Measurements from ENCODE around the gene KLHDC9.
"Not testable (repeated sequence)": the region's sequence is repeated elsewhere in the genome, so short reads cannot be mapped to it uniquely, and the experiment has no call there.

The KLHDC9 gene

DNA sequence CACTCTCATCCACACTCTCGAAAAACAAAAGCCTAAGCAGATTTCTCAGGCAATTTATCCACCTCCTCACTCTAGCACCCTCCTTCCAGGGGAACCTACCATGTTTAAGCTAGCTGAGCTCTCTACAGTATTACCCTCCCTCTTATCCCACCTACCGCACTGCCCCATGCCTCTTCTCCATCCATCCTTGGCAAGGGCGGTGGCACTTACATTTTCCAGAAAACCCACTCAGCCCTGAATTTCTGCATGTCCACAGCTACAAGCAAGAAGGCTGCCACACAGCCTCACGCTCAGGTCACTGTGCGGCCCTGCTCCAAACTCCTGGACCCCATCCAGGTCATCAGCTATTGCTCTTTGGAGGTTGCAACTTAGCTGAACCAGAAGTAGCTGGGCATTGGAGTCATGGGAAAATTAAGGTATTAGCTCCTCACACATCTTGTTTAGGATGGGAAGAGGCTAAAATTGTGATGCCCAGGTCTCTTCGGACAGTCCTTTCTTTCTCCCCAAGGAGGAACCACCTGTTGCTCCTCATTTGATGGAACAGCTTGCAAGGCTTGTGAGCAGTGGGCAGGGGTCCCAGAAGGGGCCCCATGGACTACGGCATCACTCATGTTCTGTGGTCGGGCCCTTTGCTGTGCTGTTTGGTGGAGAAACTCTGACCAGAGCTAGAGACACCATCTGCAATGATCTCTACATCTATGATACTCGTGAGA lies 1.1 kb downstream of the KLHDC9 start:
- H3K27me3 ChIP-seq (ENCODE audit: control insufficient read depth in 1 of 2, insufficient read depth in 2 of 2, low read length in 2 of 2): no peaks in the 10 kb centered on the region
- H3K9ac ChIP-seq (ENCODE audit: low read length in 2 of 2): peak overlapping the region; percentile 73 to 82
- no peaks in the 10 kb centered on the region for H3K9me3 ChIP-seq (ENCODE audit: control insufficient read depth in 2 of 2, low read length in 2 of 2)
- H3K36me3 ChIP-seq (ENCODE audit: control insufficient read depth in 2 of 2, insufficient read depth in 2 of 2, low read length in 2 of 2): peaks cover 9 to 13% of the 10 kb centered on the region in 2 donors
- H3K27ac ChIP-seq (ENCODE audit: low read length): peak overlapping the region; percentile 74
- H3K4me1 ChIP-seq (ENCODE audit: control insufficient read depth, insufficient read depth, low read length): peaks cover 18% of the 10 kb centered on the region
- H3K4me3 ChIP-seq (ENCODE audit: low read length in 2 of 2): peak overlapping the region in 1 of 2 donors; percentile 96

DNA sequence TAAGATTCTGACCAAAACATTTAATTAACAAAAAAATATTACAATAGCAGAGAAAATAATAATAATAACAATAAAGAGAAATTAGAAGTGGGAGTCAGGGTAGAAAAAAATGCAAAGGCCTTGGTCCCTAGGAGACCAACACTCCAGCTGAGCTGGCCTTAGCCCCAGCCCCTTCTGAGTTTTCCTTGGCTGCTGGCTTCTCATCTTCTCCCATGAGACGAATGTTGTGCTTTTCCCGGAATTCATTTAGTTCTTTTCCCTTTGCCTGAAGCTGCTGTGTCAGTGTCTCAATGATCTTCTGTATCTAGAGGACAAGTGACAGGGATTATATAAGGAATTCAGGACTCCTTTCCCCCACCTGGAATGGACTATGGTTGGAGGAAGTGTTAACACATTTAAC lies 2.4 kb downstream of the KLHDC9 start:
- no peak overlapping the region for H3K27ac ChIP-seq (ENCODE audit: low read length)
- H3K36me3 ChIP-seq (ENCODE audit: control insufficient read depth in 2 of 2, insufficient read depth in 2 of 2, low read length in 2 of 2): peaks cover 9 to 13% of the 10 kb centered on the region in 2 donors
- H3K9me3 ChIP-seq (ENCODE audit: control insufficient read depth in 2 of 2, low read length in 2 of 2): no peaks in the 10 kb centered on the region
- peaks cover 18% of the 10 kb centered on the region for H3K4me1 ChIP-seq (ENCODE audit: control insufficient read depth, insufficient read depth, low read length)
- no peaks in the 10 kb centered on the region for H3K27me3 ChIP-seq (ENCODE audit: control insufficient read depth in 1 of 2, insufficient read depth in 2 of 2, low read length in 2 of 2)
- H3K4me3 ChIP-seq (ENCODE audit: low read length in 2 of 2): no peak overlapping the region
- no peak overlapping the region for H3K9ac ChIP-seq (ENCODE audit: low read length in 2 of 2)

- H3K36me3 ChIP-seq (ENCODE audit: control insufficient read depth in 2 of 2, insufficient read depth in 2 of 2, low read length in 2 of 2): peaks cover 8 to 9% of the 10 kb centered on the region in 2 donors
Measured at GRCh38 chr1:161106431-161106830, 8.3 kb downstream of the KLHDC9 start.

GRCh38 chr1:161111117-161111516 lies 13.0 kb downstream of the KLHDC9 start:
- Histone ChIP-seq H3K9me3 (ENCODE audit: control insufficient read depth in 2 of 2, low read length in 2 of 2) (no peaks in the 10 kb centered on the region), H3K27ac (ENCODE audit: low read length) (no peak overlapping the region), H3K36me3 (ENCODE audit: control insufficient read depth in 2 of 2, insufficient read depth in 2 of 2, low read length in 2 of 2) (no peaks in the 10 kb centered on the region), H3K4me3 (ENCODE audit: low read length in 2 of 2) (no peak overlapping the region), H3K27me3 (ENCODE audit: control insufficient read depth in 1 of 2, insufficient read depth in 2 of 2, low read length in 2 of 2) (no peaks in the 10 kb centered on the region), H3K4me1 (ENCODE audit: control insufficient read depth, insufficient read depth, low read length) (peaks cover 4% of the 10 kb centered on the region), H3K9ac (ENCODE audit: low read length in 2 of 2) (no peak overlapping the region)

More at GRCh38 chr1:161106431-161106830, 8.3 kb downstream of the KLHDC9 start:
- Histone ChIP-seq H3K27ac (ENCODE audit: low read length) (no peak overlapping the region), H3K9me3 (ENCODE audit: control insufficient read depth in 2 of 2, low read length in 2 of 2) (no peaks in the 10 kb centered on the region), H3K4me1 (ENCODE audit: control insufficient read depth, insufficient read depth, low read length) (no peaks in the 10 kb centered on the region), H3K9ac (ENCODE audit: low read length in 2 of 2) (no peak overlapping the region), H3K27me3 (ENCODE audit: control insufficient read depth in 1 of 2, insufficient read depth in 2 of 2, low read length in 2 of 2) (no peaks in the 10 kb centered on the region), H3K4me3 (ENCODE audit: low read length in 2 of 2) (no peak overlapping the region)

DNA sequence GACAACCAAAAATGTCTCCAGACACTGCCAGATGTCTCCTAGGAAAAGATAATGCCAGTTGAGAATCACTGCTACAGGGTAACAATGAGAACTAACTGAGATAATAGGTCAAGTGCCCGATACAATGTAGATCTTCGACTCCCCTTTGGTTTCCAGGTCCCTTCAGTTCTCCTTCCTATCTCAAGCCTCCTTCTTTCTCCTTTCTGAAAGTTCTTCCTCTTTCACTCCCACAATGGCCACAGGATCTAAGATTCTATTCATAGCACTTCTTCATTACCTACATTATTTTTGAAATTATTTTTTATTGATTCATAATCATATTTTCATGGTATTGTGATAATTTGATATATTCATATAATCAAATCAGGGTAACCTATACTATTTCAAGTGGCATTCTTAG lies 13.4 kb downstream of the KLHDC9 start:
- H3K27ac ChIP-seq (ENCODE audit: low read length): no peak overlapping the region
- H3K4me1 ChIP-seq (ENCODE audit: control insufficient read depth, insufficient read depth, low read length): peaks cover 8% of the 10 kb centered on the region
- H3K4me3 ChIP-seq (ENCODE audit: low read length in 2 of 2): no peak overlapping the region
- H3K36me3 ChIP-seq (ENCODE audit: control insufficient read depth in 2 of 2, insufficient read depth in 2 of 2, low read length in 2 of 2): no peaks in the 10 kb centered on the region
- no peaks in the 10 kb centered on the region for H3K9me3 ChIP-seq (ENCODE audit: control insufficient read depth in 2 of 2, low read length in 2 of 2)
- no peak overlapping the region for H3K9ac ChIP-seq (ENCODE audit: low read length in 2 of 2)
- no peaks in the 10 kb centered on the region for H3K27me3 ChIP-seq (ENCODE audit: control insufficient read depth in 1 of 2, insufficient read depth in 2 of 2, low read length in 2 of 2)

- no peaks in the 10 kb centered on the region for H3K36me3 ChIP-seq (ENCODE audit: control insufficient read depth in 2 of 2, insufficient read depth in 2 of 2, low read length in 2 of 2)
- H3K4me3 ChIP-seq (ENCODE audit: low read length in 2 of 2): no peak overlapping the region
- H3K9me3 ChIP-seq (ENCODE audit: control insufficient read depth in 2 of 2, low read length in 2 of 2): no peaks in the 10 kb centered on the region
- H3K9ac ChIP-seq (ENCODE audit: low read length in 2 of 2): no peak overlapping the region
- no peaks in the 10 kb centered on the region for H3K27me3 ChIP-seq (ENCODE audit: control insufficient read depth in 1 of 2, insufficient read depth in 2 of 2, low read length in 2 of 2)
- H3K4me1 ChIP-seq (ENCODE audit: control insufficient read depth, insufficient read depth, low read length): peaks cover 20% of the 10 kb centered on the region
- H3K27ac ChIP-seq (ENCODE audit: low read length): no peak overlapping the region
Measured at GRCh38 chr1:161113915-161114314, 15.8 kb downstream of the KLHDC9 start.

GRCh38 chr1:161114556-161114955 lies 16.4 kb downstream of the KLHDC9 start:
- no peak overlapping the region for H3K4me3 ChIP-seq (ENCODE audit: low read length in 2 of 2)
- no peak overlapping the region for H3K27ac ChIP-seq (ENCODE audit: low read length)
- H3K27me3 ChIP-seq (ENCODE audit: control insufficient read depth in 1 of 2, insufficient read depth in 2 of 2, low read length in 2 of 2): no peaks in the 10 kb centered on the region
- no peak overlapping the region for H3K9ac ChIP-seq (ENCODE audit: low read length in 2 of 2)
- peaks cover 26% of the 10 kb centered on the region for H3K4me1 ChIP-seq (ENCODE audit: control insufficient read depth, insufficient read depth, low read length)
- H3K9me3 ChIP-seq (ENCODE audit: control insufficient read depth in 2 of 2, low read length in 2 of 2): no peaks in the 10 kb centered on the region
- H3K36me3 ChIP-seq (ENCODE audit: control insufficient read depth in 2 of 2, insufficient read depth in 2 of 2, low read length in 2 of 2): no peaks in the 10 kb centered on the region

GRCh38 chr1:161115132-161115711 lies 17.1 kb downstream of the KLHDC9 start:
- H3K4me1 ChIP-seq (ENCODE audit: control insufficient read depth, insufficient read depth, low read length): peaks cover 33% of the 10 kb centered on the region
- no peak overlapping the region for H3K27ac ChIP-seq (ENCODE audit: low read length)
- no peaks in the 10 kb centered on the region for H3K9me3 ChIP-seq (ENCODE audit: control insufficient read depth in 2 of 2, low read length in 2 of 2)
- no peak overlapping the region for H3K4me3 ChIP-seq (ENCODE audit: low read length in 2 of 2)
- no peak overlapping the region for H3K9ac ChIP-seq (ENCODE audit: low read length in 2 of 2)
- H3K27me3 ChIP-seq (ENCODE audit: control insufficient read depth in 1 of 2, insufficient read depth in 2 of 2, low read length in 2 of 2): no peaks in the 10 kb centered on the region
- peaks cover 3 to 5% of the 10 kb centered on the region in 2 donors for H3K36me3 ChIP-seq (ENCODE audit: control insufficient read depth in 2 of 2, insufficient read depth in 2 of 2, low read length in 2 of 2)

DNA sequence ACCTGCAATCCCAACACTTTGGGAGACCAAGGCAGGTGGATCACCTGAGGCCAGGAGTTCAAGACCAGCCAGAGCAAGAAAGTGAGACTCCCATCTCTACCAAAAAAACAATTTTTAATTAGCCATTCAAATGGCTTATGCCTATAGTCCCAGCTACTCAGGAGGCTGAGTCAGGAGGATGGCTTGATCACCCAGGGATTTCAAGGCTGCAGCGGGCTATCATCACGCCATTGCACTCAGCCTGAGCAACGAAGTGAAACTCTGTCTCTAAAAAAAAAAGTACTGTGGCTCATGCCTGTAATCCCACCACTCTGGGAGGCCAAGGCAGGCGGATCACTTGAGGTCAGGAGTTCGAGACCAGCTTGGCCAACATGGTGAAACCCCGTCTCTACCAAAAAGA lies 17.8 kb downstream of the KLHDC9 start:
- H3K4me3 ChIP-seq (ENCODE audit: low read length in 2 of 2); H3K27me3 ChIP-seq (ENCODE audit: control insufficient read depth in 1 of 2, insufficient read depth in 2 of 2, low read length in 2 of 2); H3K9me3 ChIP-seq (ENCODE audit: control insufficient read depth in 2 of 2, low read length in 2 of 2); H3K9ac ChIP-seq (ENCODE audit: low read length in 2 of 2); H3K27ac ChIP-seq (ENCODE audit: low read length); H3K36me3 ChIP-seq (ENCODE audit: control insufficient read depth in 2 of 2, insufficient read depth in 2 of 2, low read length in 2 of 2): not testable (repeated sequence)
- peaks cover 36% of the 10 kb centered on the region for H3K4me1 ChIP-seq (ENCODE audit: control insufficient read depth, insufficient read depth, low read length)

GRCh38 chr1:161117759-161118581 lies 19.8 kb downstream of the KLHDC9 start, which contains the start of the genes NIT1 and PFDN2:
Gene NIT1 (plus strand): TSS chr1:161118105. CDS start chr1:161118177, 72 bp downstream.
Gene PFDN2 (minus strand): TSS chr1:161118037. CDS start chr1:161118026, 11 bp downstream.
- H3K36me3 ChIP-seq (ENCODE audit: control insufficient read depth in 2 of 2, insufficient read depth in 2 of 2, low read length in 2 of 2): peaks cover 28% of the 10 kb centered on the region in 2 donors
- peaks cover 36% of the 10 kb centered on the region for H3K4me1 ChIP-seq (ENCODE audit: control insufficient read depth, insufficient read depth, low read length)

More at GRCh38 chr1:161117759-161118581, 19.8 kb downstream of the KLHDC9 start, which contains the start of the genes NIT1 and PFDN2:
- Histone ChIP-seq H3K27me3 (ENCODE audit: control insufficient read depth in 1 of 2, insufficient read depth in 2 of 2, low read length in 2 of 2) (no peaks in the 10 kb centered on the region), H3K9ac (ENCODE audit: low read length in 2 of 2) (peak within 1 kb of the TSS; percentile 98 to 99), H3K4me3 (ENCODE audit: low read length in 2 of 2) (peak within 1 kb of the TSS; percentile 99 to 100), H3K9me3 (ENCODE audit: control insufficient read depth in 2 of 2, low read length in 2 of 2) (no peaks in the 10 kb centered on the region), H3K27ac (ENCODE audit: low read length) (peak within 1 kb of the TSS; percentile 91)
